SKM-1 treated with dmso at 0.1 percent for 144 hours (cell line): ENCODE data around the gene JAKMIP1.
A peak's percentile ranks its signal among the peaks of the same experiment; 100 is the strongest.

Source experiments
- DNase-seq: peaks from one replicate; lab custom pipeline; 2025; ENCODE audit not compliant: unreplicated experiment; lab: John Stamatoyannopoulos, UW

Gene JAKMIP1

DNA sequence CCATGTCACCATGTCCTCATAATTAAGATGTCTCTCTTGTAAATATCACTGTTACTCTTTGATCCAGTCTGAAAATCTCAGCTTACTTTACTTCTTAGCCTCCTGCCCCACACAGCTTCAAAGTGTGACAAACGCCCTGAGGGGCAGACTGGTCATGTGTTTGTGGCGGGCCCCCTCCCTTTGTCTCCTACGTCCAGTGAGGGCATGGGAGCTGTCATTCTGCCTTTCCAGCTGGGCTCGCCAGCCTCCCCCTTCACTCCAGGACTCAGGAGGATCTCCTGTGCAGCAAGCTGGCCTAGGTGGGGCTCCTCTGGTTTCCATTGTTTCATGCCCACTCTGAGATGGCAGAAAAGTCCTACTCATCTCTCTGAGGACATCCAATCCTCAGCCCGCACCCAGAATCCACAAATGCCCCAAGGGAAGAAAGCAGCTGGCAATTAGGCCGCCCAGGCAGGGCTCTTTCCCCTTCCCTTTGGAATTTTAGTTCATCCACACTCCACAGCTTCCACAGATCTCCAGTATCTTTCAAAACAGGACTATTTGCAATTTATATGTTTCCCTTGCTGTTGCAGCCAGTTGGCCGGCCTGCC is 95.7 kb downstream of the JAKMIP1 start:
- DNase-seq, result no peak

DNA sequence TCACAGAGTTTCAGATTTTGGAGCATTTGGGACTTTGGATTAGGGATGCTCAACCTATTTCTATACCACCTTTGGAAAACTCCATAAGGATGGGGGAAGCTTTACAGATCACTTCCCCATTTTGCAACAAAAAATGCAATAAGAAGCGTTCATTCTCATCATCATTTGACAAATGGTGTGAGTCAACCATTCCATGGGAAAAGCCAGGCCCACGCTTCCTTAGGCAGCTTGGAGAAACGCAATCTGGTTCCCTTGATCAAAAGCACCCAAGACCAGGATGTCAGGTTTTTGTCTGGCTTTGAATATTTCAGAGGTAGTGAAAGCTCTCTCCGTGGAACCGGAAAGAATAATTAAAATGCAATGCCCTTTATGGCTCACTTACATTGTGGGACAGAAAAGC is 102.8 kb downstream of the JAKMIP1 start:
- no peak for DNase-seq

DNA sequence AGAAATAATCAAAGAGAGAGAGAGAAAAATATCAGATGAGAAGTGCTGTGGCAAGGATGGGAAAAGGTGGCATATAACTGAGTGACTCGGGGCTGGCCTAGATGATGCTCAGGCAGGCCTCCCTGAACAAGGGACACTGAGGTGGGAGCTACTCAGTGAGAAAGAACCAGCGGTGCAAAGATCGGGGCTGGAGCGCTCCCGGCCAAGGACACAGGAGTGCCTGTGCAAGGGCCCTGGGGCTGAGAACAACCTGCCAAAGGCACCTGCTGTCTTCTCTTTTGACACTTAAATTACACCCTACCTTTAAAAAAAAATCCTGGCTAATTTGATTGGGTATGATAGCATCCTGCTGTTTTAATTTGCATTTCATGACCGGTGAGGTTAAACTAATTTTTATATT is 104.5 kb downstream of the JAKMIP1 start:
- no peak for DNase-seq

DNA sequence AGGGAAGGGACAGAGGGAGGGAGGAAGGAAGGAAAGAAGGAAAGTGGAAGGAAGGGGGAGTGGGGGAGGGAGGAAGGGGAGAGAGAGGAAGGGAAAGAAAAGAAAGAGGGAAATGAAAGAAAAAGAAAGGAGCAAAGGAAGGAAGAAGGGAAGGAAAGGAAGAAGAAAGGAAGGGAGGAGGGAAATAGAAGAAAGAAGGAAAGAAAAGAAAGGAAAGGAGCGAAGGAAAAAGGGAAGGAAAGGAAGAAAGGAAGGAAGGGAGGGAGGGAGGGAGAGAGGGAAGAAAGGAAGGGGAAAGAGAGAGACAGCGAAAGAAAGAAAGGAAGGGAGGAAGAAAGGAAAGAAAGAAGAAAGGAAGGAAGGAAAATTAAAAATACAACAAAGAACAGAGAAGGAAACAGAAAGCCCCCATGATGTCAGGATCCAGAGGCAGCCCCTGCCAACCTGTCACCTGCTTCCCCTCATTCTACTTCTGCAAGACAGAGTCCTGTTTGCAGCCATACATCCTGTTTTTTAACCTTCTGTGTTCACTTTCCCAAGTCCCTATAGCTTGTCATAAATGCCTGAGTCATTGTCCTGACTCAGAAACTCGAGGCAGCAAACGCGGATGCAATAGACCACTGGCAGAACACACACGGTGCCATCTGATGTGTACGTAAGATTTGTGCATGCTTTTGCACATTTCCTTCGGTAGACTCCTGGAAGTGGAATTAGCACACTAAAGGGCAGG is 105.2 kb downstream of the JAKMIP1 start:
- peak; percentile 18 for DNase-seq

DNA sequence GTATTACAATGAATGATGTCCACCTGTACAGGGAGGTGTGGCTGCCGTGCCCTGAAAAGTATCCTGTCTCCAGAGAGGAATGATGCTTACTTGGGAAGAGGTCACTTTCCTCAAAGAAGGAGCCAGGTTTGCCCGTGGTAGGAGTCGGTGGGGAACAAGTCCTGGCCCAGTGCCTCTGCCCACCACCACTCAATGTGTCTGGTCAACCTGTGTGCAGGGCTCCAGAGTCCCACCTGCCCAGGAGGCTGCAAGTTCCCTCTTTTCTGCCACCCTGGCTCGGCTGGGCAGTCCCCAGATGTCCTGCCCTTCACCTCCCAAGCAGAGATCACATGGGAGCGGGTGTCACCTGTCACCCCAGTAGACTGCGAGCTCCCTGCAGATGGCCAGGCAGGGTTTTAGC is 106.7 kb downstream of the JAKMIP1 start:
- no peak for DNase-seq

DNA sequence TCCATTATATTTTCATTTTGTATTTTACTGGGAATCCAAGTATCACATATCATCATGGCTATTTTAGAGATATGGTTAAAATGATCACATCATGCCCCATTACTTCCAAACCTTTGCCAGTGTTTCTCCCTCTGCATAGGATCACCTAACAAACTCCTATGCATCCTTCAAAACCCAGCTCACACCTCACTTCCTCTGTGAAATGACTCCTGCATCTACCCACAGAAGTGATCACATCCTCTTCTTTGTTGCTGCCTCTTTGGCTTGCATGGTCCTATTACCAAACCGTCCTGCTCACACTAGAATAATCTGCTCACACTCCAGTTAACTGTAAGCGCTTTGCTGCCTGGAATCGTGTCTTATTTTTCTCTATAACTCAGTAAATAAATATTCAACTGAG is 107.4 kb downstream of the JAKMIP1 start:
- DNase-seq, result no peak

DNA sequence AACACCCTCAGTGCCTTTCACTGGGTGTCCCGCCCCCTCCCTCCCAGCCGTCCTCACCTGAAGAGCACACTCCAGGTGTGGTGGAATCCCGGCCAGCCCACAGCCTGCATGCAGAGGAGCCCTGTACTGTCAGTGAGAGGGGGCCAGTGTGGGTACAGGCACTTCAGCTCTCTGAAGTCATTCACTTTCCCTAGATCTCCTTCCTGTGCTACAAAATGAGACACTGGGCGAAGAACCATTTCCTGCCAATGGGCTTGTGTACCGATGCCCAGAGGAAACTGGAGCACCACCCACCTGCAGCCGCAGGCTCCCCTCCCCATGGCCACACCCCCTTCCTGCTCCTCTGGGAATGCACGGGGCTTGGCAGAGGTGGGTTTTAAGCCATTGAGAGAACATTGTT is 108.2 kb downstream of the JAKMIP1 start:
- no peak for DNase-seq

DNA sequence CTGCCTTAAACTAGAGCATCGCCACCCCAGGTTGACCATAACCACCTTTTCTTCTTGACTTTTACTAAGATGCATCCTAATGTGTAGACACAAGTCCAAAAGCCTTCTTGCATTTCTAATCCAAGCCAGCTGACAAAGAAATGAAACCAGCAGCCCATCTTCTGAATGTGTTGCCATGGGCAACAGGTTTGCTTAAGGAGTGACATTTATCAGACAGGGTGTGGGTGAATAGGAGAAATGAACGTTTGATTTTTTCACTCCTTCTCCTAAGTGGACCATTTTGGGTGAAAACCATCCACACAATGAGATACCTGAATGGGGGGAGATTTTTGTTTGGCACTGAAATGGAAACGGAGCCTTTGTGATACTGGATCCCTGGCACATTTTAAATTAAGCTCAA is 109.4 kb downstream of the JAKMIP1 start:
- no peak for DNase-seq

DNA sequence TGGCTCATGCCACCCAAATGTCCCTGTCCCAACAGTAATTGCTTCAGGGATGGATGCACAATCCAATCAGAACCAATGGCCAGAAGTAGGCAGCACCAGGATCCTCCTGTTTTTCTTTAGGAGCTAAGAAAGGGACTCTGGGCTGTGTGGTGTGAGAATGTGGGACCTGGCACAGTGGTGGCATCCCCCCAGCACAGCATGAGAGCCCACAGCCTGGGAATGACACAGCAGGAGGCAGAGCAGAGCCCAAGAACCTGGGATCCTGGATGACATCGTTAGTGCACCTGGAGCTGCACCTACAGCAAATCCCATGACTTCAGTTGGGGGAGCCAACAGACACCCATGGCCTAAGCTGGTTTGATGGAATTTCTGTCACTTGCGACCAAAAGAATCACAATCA is 111.4 kb downstream of the JAKMIP1 start:
- no peak for DNase-seq

DNA sequence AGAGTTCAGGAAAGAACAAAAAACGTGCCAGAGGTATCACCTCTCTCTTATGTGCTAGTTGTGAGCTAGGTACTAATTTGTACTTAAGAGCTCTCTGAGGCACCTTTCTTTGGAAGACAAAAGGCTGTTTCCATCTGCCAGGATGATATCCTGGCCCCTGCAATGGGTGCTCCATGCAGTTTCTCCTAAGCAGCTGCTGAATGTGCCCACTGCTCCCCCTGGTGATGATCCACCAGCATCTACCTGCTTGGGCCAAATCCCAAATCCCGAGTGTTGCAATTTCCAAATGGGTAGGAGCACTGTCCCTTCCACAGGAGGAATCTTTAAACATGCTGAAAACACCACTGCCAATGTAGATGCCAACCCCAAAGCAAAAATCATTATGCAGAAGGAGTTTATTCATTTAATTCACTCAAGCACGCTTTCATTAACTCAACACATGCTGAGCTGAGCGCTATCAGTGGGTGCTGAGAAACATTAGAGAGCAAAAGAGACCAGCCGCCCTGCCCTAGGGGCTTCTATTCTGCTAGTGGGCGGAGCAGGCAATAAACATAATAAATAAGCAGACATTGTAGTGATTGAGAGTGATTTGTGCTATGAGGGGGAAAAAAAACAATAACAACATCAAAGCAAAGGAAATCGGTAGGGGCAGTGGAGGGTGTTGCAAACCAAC is 112.5 kb downstream of the JAKMIP1 start:
- peak; percentile 15 for DNase-seq

DNA sequence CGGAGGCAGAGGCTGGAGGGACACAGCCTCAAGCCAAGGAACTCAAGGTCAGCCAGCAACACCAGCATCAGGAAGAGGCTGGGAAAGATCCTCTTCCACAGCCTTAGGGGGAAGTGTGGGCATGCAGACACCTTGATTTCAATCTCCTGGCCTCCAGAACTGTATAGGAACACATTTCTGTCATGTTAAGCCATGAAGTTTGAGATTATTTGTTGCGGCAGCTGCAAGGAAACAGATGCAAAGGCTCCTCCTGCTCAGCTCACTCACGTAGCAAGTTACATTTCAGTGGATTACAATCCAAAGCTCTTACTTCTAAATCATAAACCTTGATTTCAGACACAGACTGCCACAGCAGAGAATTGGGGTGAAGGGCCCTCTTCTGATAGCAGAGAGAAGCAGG is 113.5 kb downstream of the JAKMIP1 start:
- no peak for DNase-seq

DNA sequence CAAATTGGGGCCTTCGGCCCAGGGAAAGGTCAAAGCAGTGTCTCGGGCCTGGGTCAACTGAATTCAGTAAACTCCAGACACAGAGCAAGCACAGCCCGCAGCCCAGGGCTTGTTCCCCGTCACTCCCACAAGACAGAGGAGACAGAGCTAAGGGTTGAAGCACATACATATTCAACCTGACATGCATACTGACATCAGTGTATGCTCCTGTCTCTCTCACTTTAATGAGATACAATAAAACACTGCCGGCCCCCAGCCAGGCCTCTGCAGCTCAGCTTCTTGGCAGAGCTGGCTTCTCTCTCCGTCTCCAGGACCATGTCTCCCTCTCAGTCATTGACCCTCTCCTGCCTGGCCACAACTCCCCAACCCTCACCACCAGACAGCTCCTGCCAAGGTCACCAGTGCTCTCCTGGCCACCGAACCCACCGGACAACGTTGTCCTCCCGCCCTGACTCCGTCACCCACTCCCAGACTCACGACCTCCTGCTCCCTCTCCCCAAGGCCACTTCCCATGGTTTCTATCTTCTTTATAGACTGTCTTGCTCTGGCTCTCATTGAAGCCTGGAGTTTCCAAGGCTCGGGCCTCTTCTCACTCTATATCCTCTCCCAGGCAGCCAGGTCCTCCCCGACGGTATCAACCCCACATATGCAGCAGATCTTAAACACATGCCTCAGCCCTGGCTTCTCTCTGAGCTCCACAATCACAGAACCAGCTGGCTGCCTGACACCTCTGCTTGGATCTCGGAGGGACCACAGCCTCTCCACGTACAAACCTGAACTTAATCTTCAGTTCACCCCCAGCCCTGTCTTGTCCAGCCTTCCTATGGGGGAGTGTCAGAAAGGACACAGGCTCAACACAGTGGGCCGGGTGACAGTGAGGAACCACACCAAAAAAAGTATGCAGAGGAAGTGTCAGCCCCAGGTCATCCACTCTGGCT is 114.4 kb downstream of the JAKMIP1 start:
- no peak for DNase-seq

DNA sequence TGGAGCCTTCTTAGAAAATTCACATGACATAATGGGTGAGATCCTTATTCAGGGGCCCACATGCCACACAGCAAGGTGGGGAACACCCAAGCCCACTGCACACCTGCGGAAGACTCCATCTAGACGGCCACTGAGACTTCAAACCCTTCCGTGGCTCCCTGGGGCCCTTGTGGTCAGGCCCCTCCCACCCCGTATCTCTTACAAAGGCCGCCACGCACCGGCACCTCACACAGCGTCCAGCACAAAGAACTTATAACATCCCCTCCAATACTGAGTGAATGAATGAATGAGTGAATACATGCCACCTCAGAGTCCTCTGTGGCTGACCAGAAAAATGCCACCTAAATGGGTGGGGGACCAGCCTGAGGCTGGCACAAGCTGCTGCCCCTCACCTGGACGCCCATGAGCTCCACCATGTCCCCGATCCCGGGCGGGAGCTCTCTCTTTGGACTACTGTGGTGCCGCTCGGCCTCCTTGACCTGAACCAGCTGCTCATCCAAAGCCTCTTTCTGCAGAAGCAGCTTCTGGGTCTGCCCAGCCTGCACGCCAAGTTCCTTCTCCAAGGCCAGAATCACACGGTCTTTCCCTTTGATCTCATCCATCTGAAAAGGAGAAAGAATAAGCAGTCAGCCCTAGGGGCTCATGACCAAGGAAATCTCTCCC is 115.2 kb downstream of the JAKMIP1 start:
- no peak for DNase-seq

DNA sequence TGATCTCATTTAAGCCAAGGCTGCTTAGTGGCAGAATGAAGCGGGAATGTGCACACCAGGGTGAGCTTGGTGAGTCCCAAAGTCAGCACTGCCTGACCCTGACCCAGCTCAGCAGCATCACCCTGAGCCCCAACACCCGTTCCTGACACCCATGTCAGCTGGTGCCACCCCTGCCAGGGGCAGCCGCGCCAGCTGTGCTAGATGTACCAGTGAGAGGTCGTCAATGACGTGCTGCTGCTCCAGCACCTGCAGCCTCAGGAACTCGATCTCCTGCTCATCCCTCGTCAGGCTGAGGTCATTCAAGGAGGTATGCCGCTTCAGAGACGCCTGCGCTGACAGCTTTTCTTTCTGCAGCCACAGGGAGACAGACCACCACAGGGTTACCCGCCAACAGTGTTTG is 120.4 kb downstream of the JAKMIP1 start:
- no peak for DNase-seq

DNA sequence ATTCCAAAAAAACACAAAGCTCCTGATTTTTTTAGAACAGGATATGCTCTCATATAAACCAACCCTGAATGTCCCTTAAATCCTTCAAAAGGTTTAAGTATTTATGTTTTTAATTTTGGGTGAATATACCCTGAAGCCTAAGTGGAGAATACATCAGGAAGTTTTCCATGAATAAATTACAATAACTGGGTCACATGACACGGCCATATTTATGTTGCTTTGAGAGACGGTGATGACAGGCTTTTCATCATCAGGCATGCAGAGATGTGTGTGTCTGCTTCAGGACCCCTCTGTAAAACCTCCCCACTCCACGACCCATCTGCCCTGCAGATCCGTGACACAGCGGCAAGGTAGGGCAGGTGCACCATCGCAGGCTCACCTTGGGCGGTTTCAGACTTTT is 121.8 kb downstream of the JAKMIP1 start:
- no peak for DNase-seq

DNA sequence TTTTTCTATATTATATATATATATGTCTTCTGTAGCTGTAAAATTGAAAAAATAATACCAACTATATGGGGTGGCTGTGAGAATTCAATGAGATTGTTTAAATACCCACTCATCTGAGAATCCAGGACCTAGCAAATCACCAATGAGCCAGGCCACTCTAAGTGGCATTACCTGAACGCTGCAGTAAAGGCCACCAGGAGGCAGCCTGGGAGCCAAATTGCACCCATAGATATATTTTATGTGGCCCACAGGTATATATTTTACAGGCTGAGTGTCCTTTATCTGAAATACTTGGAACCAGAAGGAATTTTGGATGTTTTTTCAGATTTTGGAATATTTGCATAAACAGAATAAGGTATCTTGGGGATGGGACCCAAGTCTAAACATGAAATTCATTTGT is 124.0 kb downstream of the JAKMIP1 start:
- no peak for DNase-seq

DNA sequence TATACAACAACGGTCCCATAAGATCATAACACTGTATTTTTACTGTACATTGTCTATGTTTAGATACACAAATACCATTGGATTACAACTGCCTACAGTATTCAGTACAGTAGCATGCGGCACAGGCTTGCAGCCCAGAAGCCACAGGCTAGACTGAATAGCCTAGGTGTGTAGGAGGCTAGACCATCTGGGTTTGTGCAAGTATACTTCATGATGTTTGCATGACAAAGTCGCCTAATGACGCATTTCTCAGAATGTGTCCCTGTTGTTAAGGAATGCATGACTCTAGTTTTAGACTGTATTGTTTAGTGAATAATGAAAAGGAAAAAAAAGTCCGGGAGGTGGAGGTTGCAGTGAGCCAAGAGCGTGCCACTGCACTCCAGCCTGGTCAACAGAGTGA is 125.6 kb downstream of the JAKMIP1 start:
- DNase-seq, result no peak

DNA sequence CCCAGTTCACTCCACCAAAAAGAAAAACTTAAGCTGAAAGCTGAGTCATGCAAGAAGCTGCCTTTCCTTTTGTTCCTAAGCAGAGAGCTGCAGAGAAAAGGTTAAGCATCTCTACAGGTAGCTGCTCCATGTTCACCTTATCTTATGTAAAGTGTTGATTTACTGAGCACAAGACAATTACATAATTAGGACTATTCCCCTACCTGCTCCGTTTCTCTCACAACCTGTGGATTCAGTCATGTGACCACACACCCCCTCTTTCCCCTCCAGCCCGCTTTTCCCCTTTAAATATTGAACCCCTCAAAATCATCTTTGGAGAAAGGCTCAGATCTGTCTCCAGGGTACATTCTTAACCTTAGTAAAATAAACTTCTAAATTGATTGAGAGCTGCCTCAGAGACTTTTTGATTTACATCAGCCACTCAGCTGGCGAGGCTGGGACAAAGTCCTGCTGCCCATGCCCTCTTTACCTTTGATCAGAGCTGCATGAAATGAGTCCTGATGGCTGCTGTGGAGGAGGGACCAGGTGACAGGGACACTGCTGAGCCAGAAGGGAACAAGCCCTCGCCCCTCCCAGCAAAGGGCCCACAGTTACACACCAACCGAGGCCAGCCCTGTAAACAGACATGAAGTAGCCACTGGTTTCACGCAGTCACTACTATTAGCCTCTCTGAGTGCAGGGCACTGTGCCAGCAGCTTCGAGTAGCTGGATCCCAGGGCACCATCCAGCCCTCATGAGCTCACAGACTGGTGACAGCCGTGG is 128.2 kb downstream of the JAKMIP1 start:
- DNase-seq, result no peak

DNA sequence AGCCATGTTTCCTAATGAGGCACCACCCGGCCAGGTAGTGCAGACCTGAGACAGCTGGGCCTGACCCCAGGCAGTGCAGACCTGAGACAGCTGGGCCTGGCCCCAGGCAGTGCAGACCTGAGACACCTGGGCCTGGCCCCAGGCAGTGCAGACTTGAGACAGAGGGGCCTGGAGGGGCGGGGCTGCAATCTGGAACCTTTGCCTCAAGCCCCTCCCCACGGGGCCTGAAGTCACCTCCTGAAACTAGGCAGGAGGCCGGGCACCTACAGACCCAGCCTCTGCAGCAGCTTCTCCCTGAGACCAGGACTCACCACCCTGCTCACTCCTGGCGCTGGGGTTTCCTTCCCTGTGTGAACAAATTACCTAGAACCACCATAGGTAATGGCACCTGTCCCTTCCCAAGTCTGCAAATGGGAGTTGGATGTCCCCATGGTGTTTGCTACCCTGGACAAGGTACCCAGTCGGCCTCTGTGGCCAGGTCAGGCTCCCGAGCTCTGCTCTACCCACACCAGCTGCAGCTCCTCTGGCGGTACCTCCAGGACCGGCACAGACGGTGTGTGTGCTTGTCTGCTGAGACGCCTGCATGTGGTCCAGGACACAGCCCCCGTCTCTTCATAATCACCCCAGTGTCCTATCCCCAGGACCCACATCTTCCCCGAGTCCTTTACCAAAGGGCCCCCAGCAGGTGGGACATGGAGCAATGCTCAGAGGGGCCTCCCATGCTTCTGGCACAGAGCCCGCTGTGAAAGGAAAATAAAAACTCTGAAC is 129.0 kb downstream of the JAKMIP1 start:
- DNase-seq, result no peak
